ENCODE data around the gene DPF3. TPM values are rescaled to one million over a fixed set of nuclear protein-coding genes. Genes with fewer than 3 reads are reported as not detected.
A peak's percentile ranks its signal among the peaks of the same experiment; 100 is the strongest.

DPF3 gene
- total RNA-seq (1 to 10 TPM in 8 of 9 donors, under 1 TPM in 1; 0.97 to 6.0 (median 2.9) TPM), polyA plus RNA-seq (1 to 10 TPM in 2 of 3 donors, under 1 TPM in 1; 0.91 to 4.6 (median 2.8) TPM)
- long read RNA-seq, donor 1, full-length matches to known transcripts: 1 of 1 reads
- long read RNA-seq, donor 1, partial matches to known transcripts: 0 of 1 reads
- long read RNA-seq, donor 1, other reads (novel, unspliced or antisense): 0 of 1 reads
- long read RNA-seq, donor 2: 0 reads
- long read RNA-seq, donor 3: 0 reads
- long read RNA-seq, donor 4: 0 reads
- long read RNA-seq, donor 5, full-length matches to known transcripts: 2 of 2 reads
- long read RNA-seq, donor 5, partial matches to known transcripts: 0 of 2 reads
- long read RNA-seq, donor 5, other reads (novel, unspliced or antisense): 0 of 2 reads
- long read RNA-seq, donor 6, full-length matches to known transcripts: 1 of 2 reads
- long read RNA-seq, donor 6, partial matches to known transcripts: 0 of 2 reads
- long read RNA-seq, donor 6, other reads (novel, unspliced or antisense): 1 of 2 reads
- long read RNA-seq, donor 7: 0 reads
- long read RNA-seq, donor 8: 0 reads
- long read RNA-seq, donor 9: 0 reads
- long read RNA-seq, donor 10: 0 reads

DNA sequence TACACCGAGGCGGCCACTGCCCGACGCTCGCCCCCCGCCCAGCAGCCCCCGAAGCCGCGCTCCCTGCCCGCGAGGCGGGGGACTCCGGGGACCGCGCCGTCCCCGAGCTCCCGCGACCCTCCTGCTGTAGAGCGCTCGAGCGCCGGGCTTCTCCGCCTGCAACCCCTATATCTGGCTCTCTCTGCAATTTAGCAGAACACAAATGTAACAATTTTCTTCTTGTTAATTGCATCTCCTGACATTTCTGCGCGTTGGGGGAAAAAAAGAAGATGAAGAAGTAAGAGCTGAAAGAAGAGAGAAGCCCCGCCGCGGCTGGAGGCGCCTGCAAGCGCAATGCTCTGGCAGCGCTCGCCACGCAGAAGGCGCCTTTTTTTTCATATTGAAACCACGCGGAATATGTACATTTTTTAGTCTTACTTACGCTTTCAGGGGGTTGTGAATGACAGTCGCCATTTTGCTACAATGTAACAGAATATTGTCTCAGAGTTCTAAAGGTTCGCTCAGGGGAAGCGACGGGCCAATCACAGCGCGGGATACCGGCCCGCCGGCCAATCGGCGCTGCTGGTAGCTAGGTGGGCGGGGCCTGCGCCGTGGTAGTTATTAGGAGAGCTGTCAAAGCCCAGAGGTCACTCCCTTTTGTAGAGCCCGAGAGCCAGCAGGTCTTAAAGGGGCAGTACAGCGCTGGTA lies at the start of gene DPF3:
Gene DPF3, minus strand, starts transcription at position 466 of the 687 bp plus-strand sequence. Its CDS starts 13 bp downstream, at position 453.
- DNase-seq: peak; percentile 95 to 98 (median 97)
- Histone ChIP-seq H3K27ac (peak within 1 kb of the TSS in 4 of 5 donors; percentile 19 to 48 (median 40)), H3K27me3 (no peaks in the 10 kb centered on the region), H3K4me3 (peak within 1 kb of the TSS; percentile 74 to 97 (median 88)), H3K9me3 (replicated peaks in 1 of 3) (no peaks in the 10 kb centered on the region), H3K4me1 (replicated peaks in 1 of 2) (peaks cover 3 to 18% of the 10 kb centered on the region in 2 donors), H3K36me3 (replicated peaks in 1 of 2) (no peaks in the 10 kb centered on the region)
- TF ChIP-seq, protein P1, sequence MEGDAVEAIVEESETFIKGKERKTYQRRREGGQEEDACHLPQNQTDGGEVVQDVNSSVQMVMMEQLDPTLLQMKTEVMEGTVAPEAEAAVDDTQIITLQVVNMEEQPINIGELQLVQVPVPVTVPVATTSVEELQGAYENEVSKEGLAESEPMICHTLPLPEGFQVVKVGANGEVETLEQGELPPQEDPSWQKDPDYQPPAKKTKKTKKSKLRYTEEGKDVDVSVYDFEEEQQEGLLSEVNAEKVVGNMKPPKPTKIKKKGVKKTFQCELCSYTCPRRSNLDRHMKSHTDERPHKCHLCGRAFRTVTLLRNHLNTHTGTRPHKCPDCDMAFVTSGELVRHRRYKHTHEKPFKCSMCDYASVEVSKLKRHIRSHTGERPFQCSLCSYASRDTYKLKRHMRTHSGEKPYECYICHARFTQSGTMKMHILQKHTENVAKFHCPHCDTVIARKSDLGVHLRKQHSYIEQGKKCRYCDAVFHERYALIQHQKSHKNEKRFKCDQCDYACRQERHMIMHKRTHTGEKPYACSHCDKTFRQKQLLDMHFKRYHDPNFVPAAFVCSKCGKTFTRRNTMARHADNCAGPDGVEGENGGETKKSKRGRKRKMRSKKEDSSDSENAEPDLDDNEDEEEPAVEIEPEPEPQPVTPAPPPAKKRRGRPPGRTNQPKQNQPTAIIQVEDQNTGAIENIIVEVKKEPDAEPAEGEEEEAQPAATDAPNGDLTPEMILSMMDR (IDR thresholded peaks at IDR 0.05): no peak
- TF ChIP-seq POLR2A (IDR thresholded peaks at IDR 0.05): peak in 1 of 2 donors; percentile 94
- intact Hi-C loops (cut with DNase I): no loop called here
- 0 to 1% (median 1%) methylated on average over 29 to 54 of the region's 54 CpGs for WGBS, 4 donors

DNA sequence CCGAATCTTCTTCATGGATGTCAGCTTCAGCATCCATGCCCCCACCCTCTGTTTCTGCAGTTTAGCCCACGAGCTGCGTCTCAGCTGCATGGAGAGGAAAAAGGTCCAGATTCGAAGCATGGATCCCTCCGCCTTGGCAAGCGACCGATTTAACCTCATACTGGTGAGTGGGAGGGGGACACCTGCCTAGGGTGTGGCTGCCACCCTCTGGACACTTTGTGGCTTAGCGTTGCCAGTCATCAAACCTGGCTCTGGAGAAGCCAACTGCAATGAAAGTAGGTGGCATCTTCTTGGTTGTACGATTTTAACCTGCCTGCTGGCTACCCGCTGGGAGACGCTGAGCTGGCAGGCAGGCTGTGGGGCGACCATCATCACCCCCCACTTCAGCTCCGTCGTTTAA lies 49.0 kb upstream of the DPF3 start:
- no peak overlapping the region for H3K4me3 ChIP-seq
- intact Hi-C loops (cut with DNase I): no loop called here
- no peak overlapping the region for H3K27ac ChIP-seq
- TF ChIP-seq, protein P1 (IDR thresholded peaks at IDR 0.05): no peak
- TF ChIP-seq POLR2A (IDR thresholded peaks at IDR 0.05): no peak
- peaks cover 10 to 14% of the 10 kb centered on the region in 2 donors for H3K4me1 ChIP-seq (replicated peaks in 1 of 2)
- H3K9me3 ChIP-seq (replicated peaks in 1 of 3): no peaks in the 10 kb centered on the region
- no peak for DNase-seq
- no peaks in the 10 kb centered on the region for H3K27me3 ChIP-seq
- WGBS, 4 donors: 89 to 94% (median 92%) methylated on average over 14 of the region's 14 CpGs
- peaks cover 0 to 28% of the 10 kb centered on the region in 2 donors for H3K36me3 ChIP-seq (replicated peaks in 1 of 2)

DNA sequence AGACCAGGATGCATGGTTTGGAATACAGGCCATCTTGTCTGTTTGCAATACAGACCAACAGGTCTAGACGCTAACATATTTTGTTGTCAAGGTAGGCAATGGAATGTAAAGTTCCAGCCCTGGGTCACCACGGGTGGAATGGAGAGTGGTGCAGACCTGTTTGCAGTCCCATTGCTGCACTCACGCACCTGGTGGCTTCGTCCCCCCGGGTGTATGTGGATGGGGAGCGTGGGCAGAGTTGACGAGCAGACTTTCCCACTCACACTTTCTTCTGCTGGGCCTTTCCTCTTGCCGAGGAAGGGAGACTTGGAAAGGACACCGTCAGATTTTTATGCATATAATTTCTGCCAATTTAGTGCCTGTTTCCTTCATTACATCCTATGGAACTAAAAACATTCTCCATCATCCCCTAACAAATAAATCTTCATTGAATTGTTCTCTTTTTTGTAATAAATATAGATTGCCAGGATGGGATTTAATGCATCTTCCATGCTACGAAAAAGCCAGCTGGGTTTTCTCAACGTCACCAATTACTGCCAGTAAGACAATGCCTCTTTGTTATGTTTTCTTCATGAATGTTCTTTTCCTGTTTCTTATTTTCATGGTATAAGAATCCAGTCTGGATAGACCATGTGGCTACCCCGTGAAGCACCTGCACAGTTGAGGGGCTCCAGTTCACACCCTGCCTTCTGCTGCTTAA lies 47.5 kb upstream of the DPF3 start:
- Histone ChIP-seq H3K27me3 (no peaks in the 10 kb centered on the region), H3K36me3 (replicated peaks in 1 of 2) (peaks cover 0 to 28% of the 10 kb centered on the region in 2 donors), H3K9me3 (replicated peaks in 1 of 3) (no peaks in the 10 kb centered on the region), H3K27ac (no peak overlapping the region), H3K4me1 (replicated peaks in 1 of 2) (peaks cover 10 to 14% of the 10 kb centered on the region in 2 donors), H3K4me3 (no peak overlapping the region)
- intact Hi-C loops (cut with DNase I): no loop called here
- 85 to 93% (median 88%) methylated on average over 10 to 12 of the region's 12 CpGs for WGBS, 4 donors
- TF ChIP-seq POLR2A (IDR thresholded peaks at IDR 0.05): no peak
- TF ChIP-seq, protein P1 (IDR thresholded peaks at IDR 0.05): no peak
- DNase-seq: no peak

Data from adrenal gland (tissue), 19 donors.